Kidney (tissue), 14 donors: Measurements from ENCODE around the gene HOMER1. TPM values are rescaled to one million over a fixed set of nuclear protein-coding genes. Genes with fewer than 3 reads are reported as not detected.

ENCODE experiments used
- DNase-seq, 5 donors: peaks; one replicate each; pipeline ENCODE4 v3.0.0-alpha.2; 2013 to 2020
- FAIRE-seq: peaks from 2 replicates; lab custom pipeline; 2012; peaks lifted over from hg19 to GRCh38; lab: Jason Lieb, UNC
- H3K27ac ChIP-seq, 2 donors: one replicate each; pipeline ENCODE4 v1.7.0; 2013; ENCODE audit warnings: low read depth in 2 of 2, low read length in 2 of 2, inconsistent platforms in 1 of 2
- H3K27me3 ChIP-seq: one replicate; pipeline ENCODE4 v1.7.1; 2013; ENCODE audit warnings: low read length, inconsistent platforms; ENCODE audit not compliant: control insufficient read depth, insufficient read depth
- H3K36me3 ChIP-seq, 3 donors: one replicate each; pipeline versions ENCODE4 v1.7.0 to v1.7.1; 2013; ENCODE audit warnings: low read length in 3 of 3, control low read depth in 1 of 3, inconsistent platforms in 1 of 3; ENCODE audit not compliant: insufficient read depth in 3 of 3, control insufficient read depth in 2 of 3
- H3K4me1 ChIP-seq, 3 donors: one replicate each; pipeline versions ENCODE4 v1.7.0 to v1.7.1; 2013; ENCODE audit warnings: low read length in 3 of 3, inconsistent platforms in 1 of 3, low read depth in 1 of 3; ENCODE audit not compliant: control insufficient read depth in 2 of 3, insufficient read depth in 2 of 3
- H3K4me3 ChIP-seq, 3 donors: one replicate each; pipeline versions ENCODE4 v1.7.0 to v1.8.1; 2013; ENCODE audit warnings: low read length in 3 of 3, control low read depth in 1 of 3, inconsistent platforms in 1 of 3
- H3K9ac ChIP-seq, 3 donors: one replicate each; pipeline versions ENCODE4 v1.7.0 to v1.7.1; 2013; ENCODE audit warnings: low read length in 3 of 3, control low read depth in 1 of 3, inconsistent platforms in 1 of 3
- H3K9me3 ChIP-seq, 3 donors: one replicate each; pipeline versions ENCODE4 v1.7.0 to v1.7.1; 2013; ENCODE audit warnings: low read length in 3 of 3, control low read depth in 1 of 3, inconsistent platforms in 1 of 3; ENCODE audit not compliant: control insufficient read depth in 2 of 3, insufficient read depth in 1 of 3
- intact Hi-C: fragments of 100-400 bp; cut with DNase I; formaldehyde crosslinking; loops from one replicate; pipeline ENCODE4 v1.11.1; 2022
- polyA plus RNA-seq: library from polyadenylated mRNA; stranded (reverse); fragments of 350-450 nt; fragmentation: Illumina TruSeq; extraction: RNeasy Lipid Tissue Mini Kit (QIAGEN cat#74804); gene quantifications from one replicate; pipeline ENCODE4 v1.2.3, GENCODE V29; 2014; ENCODE audit warnings: low read depth, low replicate concordance; ENCODE audit not compliant: insufficient read depth
- total RNA-seq: library from RNA; stranded (reverse); fragmentation: NEBNext Ultra II Directional; extraction: Animal tissue kit (Norgen Biotek cat#: 25700); gene quantifications from one replicate; pipeline ENCODE4 v1.2.1, GENCODE V29; 2021
- TF ChIP-seq, protein P1 (sequence below): IDR thresholded peaks from 3 replicates; pipeline ENCODE4 v1.5.1; 2012; ENCODE audit warnings: mild to moderate bottlenecking, moderate library complexity, borderline replicate concordance; ENCODE audit not compliant: insufficient read depth; ENCODE audit errors: extremely low read depth
- donor health status: control.
- donor health status: control.
- donor health status: control.
- donor health status: control.
- donor health status: control.
- donor health status: DM: yes; HTN: yes; CAD: no.
- donor health status: Normal renal cell carcinoma (clear cell type).

Gene HOMER1
- total and polyA plus RNA-seq, 2 donors from 2014 or later, result 2.3 to 9.2 TPM

DNA sequence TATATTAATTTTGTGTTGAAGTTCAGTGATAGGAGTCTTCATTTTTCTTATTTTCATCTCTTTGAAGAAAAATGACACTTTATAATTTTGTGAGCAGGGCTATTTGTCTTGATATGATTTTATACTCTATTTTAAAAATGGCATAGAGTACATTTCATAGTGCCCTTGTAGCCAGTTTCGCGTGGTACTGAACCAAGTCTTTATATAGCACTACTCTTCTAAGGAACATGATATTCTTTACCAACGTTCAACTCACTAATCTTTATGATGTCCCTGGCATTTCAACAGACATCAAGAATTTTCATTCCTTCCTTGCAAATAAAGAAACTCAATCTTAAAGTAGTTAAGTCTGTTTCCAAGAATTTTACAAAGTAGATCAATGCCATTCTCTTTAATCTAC is 41.5 kb upstream of the HOMER1 start:
- TF ChIP-seq, protein P1, sequence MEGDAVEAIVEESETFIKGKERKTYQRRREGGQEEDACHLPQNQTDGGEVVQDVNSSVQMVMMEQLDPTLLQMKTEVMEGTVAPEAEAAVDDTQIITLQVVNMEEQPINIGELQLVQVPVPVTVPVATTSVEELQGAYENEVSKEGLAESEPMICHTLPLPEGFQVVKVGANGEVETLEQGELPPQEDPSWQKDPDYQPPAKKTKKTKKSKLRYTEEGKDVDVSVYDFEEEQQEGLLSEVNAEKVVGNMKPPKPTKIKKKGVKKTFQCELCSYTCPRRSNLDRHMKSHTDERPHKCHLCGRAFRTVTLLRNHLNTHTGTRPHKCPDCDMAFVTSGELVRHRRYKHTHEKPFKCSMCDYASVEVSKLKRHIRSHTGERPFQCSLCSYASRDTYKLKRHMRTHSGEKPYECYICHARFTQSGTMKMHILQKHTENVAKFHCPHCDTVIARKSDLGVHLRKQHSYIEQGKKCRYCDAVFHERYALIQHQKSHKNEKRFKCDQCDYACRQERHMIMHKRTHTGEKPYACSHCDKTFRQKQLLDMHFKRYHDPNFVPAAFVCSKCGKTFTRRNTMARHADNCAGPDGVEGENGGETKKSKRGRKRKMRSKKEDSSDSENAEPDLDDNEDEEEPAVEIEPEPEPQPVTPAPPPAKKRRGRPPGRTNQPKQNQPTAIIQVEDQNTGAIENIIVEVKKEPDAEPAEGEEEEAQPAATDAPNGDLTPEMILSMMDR, result no peak
- no peak for DNase-seq
- no peak for FAIRE-seq
- Histone ChIP-seq H3K27me3 (no peaks in the 10 kb centered on the region), H3K36me3 (no peaks in the 10 kb centered on the region), H3K4me1 (no peaks in the 10 kb centered on the region), H3K4me3 (no peak overlapping the region), H3K9ac (no peak overlapping the region), H3K9me3 (no peaks in the 10 kb centered on the region), H3K27ac (no peak overlapping the region)
- intact Hi-C loops, result no loop called here

DNA sequence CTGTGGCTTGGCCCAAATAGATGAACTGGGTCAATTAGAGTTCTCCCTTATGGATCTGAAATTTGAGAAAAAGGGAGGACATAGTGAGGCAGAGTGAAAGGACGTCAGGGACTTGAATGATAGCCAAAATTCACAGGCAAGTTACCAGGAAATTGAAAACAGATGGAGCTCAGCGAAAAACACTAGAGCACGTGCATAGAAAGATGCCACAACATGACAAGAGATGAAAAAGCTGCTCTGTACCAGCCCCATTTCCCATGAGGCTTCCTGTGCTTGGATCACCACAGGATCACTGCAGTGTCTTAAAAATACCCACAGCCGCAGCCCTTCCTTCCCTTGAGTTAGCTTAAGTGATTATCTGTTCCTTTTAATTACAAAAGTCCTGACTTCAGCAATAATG is 39.0 kb upstream of the HOMER1 start:
- FAIRE-seq (no peak), DNase-seq (no peak)
- no peaks in the 10 kb centered on the region for H3K36me3 ChIP-seq
- H3K9ac ChIP-seq, result no peak overlapping the region
- TF ChIP-seq, protein P1, result no peak
- H3K4me1 ChIP-seq, result no peaks in the 10 kb centered on the region
- H3K9me3 ChIP-seq, result no peaks in the 10 kb centered on the region
- no peak overlapping the region for H3K27ac ChIP-seq
- intact Hi-C loops, result no loop called here
- H3K4me3 ChIP-seq, result no peak overlapping the region
- no peaks in the 10 kb centered on the region for H3K27me3 ChIP-seq

DNA sequence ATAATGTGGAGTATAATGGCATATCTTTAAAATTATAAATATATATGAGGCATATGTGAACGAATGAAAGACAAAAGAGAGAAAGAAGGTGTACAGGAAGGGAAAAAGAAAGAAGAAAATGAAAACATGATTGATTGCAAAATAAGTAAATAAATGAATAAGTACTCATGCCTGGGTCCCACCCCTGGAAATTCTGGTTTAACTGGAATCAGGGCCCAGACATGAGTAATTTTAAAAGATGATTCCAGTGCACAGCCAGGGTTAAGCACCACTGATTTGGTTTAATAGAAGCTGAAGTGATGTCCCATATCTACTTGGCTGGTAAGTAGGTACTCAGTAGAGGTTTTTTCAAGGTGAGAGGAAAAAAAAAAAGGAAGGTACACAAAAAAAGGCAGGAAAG is 34.0 kb upstream of the HOMER1 start:
- no peaks in the 10 kb centered on the region for H3K4me1 ChIP-seq
- no peak for FAIRE-seq
- H3K9me3 ChIP-seq, result no peaks in the 10 kb centered on the region
- DNase-seq, result no peak
- no peak overlapping the region for H3K27ac ChIP-seq
- no peak overlapping the region for H3K9ac ChIP-seq
- H3K27me3 ChIP-seq, result no peaks in the 10 kb centered on the region
- intact Hi-C loops, result no loop called here
- no peaks in the 10 kb centered on the region for H3K36me3 ChIP-seq
- TF ChIP-seq, protein P1, result no peak
- H3K4me3 ChIP-seq, result no peak overlapping the region

DNA sequence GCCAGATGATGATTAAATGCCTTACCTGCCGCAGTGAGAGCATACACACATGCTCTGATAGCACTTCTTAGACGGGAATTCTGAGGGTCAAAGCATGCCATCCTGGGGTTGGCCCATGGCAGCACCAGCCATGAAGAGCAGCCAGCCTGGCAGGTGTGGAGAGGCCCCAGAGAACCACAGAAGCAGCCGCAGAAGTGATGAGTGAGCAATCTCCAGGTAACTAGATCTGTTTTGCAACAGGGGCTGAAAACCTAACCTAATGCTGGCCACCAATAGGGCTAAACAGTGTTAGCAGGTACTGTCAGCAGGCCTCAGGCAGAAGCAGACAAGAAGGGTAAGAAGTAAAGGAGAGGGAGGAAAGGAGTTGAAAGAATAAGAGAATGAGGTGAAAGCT is 33.5 kb upstream of the HOMER1 start:
- FAIRE-seq, result no peak
- Histone ChIP-seq H3K27me3 (no peaks in the 10 kb centered on the region), H3K4me3 (no peak overlapping the region), H3K9ac (no peak overlapping the region), H3K27ac (no peak overlapping the region), H3K9me3 (no peaks in the 10 kb centered on the region), H3K36me3 (no peaks in the 10 kb centered on the region), H3K4me1 (no peaks in the 10 kb centered on the region)
- intact Hi-C loops, result no loop called here
- TF ChIP-seq, protein P1, result no peak
- DNase-seq, result no peak
